GM19324 (cell line): Measurements from ENCODE around the gene COL24A1.

ENCODE experiments used
- ATAC-seq: cut with Tn5 transposase; IDR thresholded peaks from one replicate; pipeline ENCODE4 v1.9.1; 2021; ENCODE audit warnings: mild to moderate bottlenecking, moderate library complexity; ENCODE audit not compliant: unreplicated experiment, low FRiP score

Gene COL24A1

GRCh38 chr1:85707990-85708828 lies 448.4 kb downstream of the COL24A1 start, which contains the start of gene ZNHIT6:
ZNHIT6 (minus strand) TSS chr1:85708433; CDS start chr1:85708284, 149 bp downstream.
- ATAC-seq: peak; percentile 89

DNA sequence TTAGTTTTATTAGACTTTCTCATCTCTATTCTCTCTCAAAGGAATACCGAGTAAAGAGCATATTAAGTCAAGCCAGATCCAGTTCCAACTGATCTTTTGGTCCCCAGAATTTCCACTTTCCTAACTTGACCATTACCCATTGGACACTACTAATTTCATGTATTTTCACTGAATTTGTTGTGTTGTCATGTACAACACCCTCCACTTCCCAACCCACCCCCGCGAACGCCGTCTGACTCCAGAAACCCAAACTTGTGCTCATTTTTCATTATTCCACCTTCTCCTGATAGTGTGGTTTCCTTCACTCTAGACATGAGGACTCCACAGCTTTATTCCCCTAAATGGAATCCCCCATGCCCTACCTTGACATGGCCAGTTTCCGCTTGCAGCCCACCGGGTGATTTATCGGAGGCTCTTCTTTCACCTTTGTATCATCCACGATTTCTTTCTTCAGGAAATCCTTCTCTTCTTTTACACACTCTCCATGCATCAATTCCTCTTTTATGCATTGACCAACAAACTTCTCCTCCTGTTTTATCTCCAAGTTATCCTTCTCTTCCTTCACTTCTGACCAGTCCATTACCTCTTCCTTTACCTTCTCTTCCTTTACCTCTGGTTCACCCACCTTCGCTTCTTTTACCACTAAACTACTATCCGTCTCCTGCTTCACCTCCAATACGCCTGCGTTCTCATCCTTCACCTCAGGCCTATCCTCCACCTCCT lies 449.1 kb downstream of the COL24A1 start:
- ATAC-seq: no peak

GRCh38 chr1:85705940-85706339 lies 450.6 kb downstream of the COL24A1 start:
- no peak for ATAC-seq

DNA sequence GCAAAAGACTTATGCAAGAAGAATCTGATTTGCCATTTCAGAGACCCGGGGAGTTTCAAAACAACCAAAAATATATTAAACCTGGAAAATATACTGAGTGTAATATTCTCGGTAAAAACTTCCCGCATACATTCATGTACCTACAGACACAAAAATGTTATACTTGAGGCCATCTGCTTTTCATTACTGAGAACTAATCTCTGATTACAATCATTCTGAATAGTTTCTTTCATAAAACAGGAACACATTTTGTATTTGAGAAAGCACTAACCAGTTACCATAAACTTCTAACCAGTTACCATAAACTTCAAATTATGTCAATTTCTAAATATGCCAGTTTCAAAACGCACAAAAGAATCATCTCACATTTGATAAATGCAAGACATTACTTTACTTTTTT lies 456.1 kb downstream of the COL24A1 start:
- no peak for ATAC-seq

- ATAC-seq: no peak
Measured at GRCh38 chr1:85697895-85698294, 458.7 kb downstream of the COL24A1 start.

DNA sequence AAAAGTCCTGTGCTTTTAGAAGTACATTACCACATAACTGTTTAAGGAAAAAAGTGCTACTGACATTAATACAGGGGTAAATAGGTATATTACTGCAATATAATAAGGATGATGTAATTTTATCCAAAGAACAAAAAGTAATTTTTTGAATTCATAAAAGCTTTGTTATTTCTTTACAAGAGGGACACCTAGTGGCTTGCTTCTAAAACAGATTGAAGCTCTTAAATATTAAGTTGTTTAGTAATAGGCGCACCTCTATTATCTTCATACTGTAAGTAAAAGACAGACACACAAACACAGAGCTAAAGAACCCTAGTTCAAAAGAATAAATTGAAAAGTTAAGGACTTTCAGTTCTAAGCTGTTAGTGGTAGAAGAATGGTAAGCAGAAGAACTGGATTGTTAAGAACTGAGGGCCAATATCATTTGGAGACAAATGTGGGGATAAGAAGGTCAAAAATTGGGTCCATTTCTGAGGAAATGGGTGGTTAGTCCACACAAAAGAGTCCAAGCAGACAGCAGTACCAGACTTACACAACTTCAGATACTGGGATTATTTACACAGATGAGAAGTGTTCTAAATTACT lies 463.8 kb downstream of the COL24A1 start:
- ATAC-seq: no peak

DNA sequence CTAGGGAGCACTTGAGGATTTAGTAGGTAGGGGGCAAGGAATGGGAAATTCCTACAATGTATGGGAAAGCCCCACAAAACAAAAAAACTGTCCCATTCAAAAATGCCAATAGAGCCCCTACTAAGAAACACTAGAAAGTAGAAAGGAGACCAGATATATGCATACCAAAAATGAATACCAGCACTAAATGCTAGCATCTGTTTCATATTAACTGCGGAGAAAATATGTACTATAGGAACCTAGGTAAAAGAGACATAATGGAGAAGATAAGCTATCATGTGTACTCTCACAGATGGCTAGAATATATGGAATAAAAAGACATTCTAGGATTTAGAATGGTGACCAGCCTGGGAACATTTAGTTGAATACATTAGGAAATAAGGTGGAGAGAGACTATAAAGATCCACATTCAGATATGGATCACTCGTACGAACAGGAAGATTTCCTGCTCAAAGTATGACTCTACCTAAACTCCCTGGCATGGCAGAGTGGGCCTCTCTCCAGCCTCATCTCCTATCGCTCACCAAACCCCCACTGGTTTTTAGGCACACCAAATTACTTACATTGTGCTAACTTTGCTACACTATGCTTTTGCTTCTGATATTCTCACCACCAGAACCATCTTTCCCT lies 466.7 kb downstream of the COL24A1 start:
- ATAC-seq: no peak

DNA sequence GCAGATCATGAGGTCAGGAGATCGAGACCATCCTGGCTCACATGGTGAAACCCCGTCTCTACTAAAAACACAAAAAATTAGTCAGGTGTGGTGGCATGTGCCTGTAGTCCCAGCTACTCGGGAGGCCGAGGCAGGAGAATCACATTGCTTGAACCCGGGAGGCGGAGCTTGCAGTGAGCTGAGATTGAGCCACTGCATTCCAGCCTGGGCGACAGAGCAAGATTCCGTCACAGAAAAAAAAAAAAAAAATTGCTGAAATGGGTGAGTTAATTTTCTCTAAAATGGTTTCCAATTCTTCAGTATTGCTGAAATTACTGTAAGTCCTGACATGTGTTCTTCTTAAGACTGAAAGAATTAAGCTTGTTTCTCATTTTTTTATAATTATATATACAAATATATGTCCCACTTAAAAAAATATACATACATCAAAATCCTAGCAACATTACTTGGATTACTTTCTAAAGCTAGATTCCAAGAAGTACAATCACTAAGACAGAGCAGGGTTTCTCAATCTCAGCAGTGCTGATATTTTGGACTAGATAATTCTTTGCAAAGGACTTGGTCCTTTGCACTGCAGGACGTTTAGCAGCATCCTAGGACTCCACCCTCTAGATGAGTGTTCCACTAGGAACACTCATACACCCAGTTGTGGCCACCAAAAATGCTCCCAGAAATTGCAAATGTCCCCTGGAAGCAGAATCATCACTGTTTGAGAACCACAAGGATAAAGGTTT lies 473.1 kb downstream of the COL24A1 start:
- no peak for ATAC-seq

DNA sequence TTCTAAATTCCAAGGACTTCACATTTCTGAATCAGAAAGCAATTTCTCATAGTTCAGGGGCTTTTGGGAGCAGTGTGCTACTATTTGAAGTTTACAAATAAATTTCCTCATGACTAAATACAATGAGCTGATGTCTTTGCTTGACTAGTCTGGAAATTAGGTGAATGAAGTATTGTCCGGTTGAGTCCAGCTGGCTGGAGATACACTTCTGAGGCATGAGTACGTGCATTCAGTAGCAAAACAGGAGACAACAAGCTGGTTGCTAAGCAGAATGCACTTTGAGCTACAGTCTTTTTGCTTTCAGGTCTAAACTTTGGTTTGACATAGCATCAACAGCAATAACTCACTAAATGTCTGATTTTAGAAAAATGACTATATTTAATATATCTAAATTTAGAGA lies 475.5 kb downstream of the COL24A1 start:
- ATAC-seq: no peak
